Colonic mucosa (tissue), 4 donors: ENCODE measurements around the gene AGBL4. TPM values are rescaled to one million over a fixed set of nuclear protein-coding genes. Genes with fewer than 3 reads are reported as not detected.

Experiments used
- DNase-seq: peaks from one replicate; pipeline ENCODE4 v3.0.0-alpha.2; 2020
- H3K27ac ChIP-seq: fragments of 200-600 bp; one replicate; pipeline ENCODE4 v1.8.0; 2021
- H3K27me3 ChIP-seq: fragments of 200-600 bp; one replicate; pipeline ENCODE4 v1.8.0; 2021
- H3K36me3 ChIP-seq: fragments of 200-600 bp; one replicate; pipeline ENCODE4 v1.8.0; 2021
- H3K4me1 ChIP-seq: fragments of 200-600 bp; one replicate; pipeline ENCODE4 v1.8.0; 2021; ENCODE audit warnings: mild to moderate bottlenecking
- H3K4me3 ChIP-seq: fragments of 200-600 bp; one replicate; pipeline ENCODE4 v1.8.0; 2021
- H3K9ac ChIP-seq, 2 donors: one replicate each; pipeline ENCODE4 v1.7.0; 2013; ENCODE audit warnings: control low read depth in 2 of 2, low read depth in 2 of 2, low read length in 2 of 2
- H3K9me3 ChIP-seq: fragments of 200-600 bp; one replicate; pipeline ENCODE4 v1.8.0; 2021
- intact Hi-C: fragments of 100-400 bp; cut with DNase I; formaldehyde crosslinking; loops from one replicate; pipeline ENCODE4 v1.14.1; 2022
- total RNA-seq, 2 donors: library from RNA; stranded (reverse); fragmentation: NEBNext Ultra II Directional in 1 of 2; extraction: Animal tissue kit (Norgen Biotek cat#: 25700) in 1 of 2; gene quantifications; one replicate each; pipeline ENCODE4 v1.2.1, GENCODE V29; 2021
- TF ChIP-seq, protein P1 (sequence below): fragments of 200-600 bp; IDR thresholded peaks from one replicate; pipeline ENCODE4 v1.8.0; 2022; ENCODE audit warnings: antibody characterized with exemption, mild to moderate bottlenecking
- donor health status: healthy.
- donor health status: DM: no; HTN: no; CAD: no.
- donor health status: DM: no; HTN: no; CAD: no.

AGBL4 gene
- total RNA-seq, 2 donors from 2014 or later, result 0.24 to 0.30 TPM

DNA sequence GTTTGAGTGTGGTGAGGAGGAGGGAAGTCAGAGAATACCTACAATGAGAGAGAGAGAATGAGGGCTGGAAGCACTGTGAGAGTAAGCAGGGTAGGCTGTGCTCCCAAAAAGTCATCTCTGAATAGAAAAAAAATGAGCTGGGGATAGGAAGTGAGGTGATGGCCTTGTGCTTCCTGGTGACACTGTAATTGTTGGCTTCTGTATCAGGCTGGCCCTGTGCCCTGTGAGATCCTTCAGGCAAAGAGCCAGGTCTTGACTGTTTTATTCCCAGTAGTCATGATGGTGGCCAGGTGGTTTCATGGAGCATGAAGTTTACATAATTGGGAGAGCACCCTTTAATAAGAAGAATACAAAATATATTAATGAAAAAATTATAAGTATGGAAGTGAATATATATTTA lies 1531.4 kb downstream of the AGBL4 start:
- no peaks in the 10 kb centered on the region for H3K36me3 ChIP-seq

DNA sequence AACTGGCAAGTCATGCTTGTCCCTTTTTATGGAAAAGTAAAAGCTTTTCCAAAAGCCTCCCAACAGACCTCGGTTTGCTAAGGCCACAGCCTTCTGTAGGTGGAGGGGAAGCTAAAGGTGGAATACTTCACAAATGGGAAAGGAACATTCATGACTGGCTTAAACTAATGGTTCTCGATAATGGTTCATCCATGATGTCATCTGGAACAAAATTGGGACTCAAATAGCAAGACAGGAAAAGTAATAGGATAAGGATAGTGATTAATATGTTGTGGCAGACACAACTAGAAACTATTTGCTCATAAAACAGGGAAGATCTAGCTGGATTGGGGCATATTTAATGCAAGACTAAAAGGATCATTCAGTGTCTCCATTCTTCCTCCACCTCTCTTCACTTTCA lies 1535.0 kb downstream of the AGBL4 start:
- no peak overlapping the region for H3K9ac ChIP-seq
- no peaks in the 10 kb centered on the region for H3K36me3 ChIP-seq
- no peaks in the 10 kb centered on the region for H3K9me3 ChIP-seq
- H3K27ac ChIP-seq, result no peak overlapping the region
- H3K27me3 ChIP-seq, result no peaks in the 10 kb centered on the region
- TF ChIP-seq, protein P1, sequence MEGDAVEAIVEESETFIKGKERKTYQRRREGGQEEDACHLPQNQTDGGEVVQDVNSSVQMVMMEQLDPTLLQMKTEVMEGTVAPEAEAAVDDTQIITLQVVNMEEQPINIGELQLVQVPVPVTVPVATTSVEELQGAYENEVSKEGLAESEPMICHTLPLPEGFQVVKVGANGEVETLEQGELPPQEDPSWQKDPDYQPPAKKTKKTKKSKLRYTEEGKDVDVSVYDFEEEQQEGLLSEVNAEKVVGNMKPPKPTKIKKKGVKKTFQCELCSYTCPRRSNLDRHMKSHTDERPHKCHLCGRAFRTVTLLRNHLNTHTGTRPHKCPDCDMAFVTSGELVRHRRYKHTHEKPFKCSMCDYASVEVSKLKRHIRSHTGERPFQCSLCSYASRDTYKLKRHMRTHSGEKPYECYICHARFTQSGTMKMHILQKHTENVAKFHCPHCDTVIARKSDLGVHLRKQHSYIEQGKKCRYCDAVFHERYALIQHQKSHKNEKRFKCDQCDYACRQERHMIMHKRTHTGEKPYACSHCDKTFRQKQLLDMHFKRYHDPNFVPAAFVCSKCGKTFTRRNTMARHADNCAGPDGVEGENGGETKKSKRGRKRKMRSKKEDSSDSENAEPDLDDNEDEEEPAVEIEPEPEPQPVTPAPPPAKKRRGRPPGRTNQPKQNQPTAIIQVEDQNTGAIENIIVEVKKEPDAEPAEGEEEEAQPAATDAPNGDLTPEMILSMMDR, result no peak
- H3K4me1 ChIP-seq, result peaks cover 2% of the 10 kb centered on the region
- intact Hi-C loops, result no loop called here
- no peak for DNase-seq
- no peak overlapping the region for H3K4me3 ChIP-seq

More for the DNA sequence above, 1531.4 kb downstream of the AGBL4 start:
- H3K4me3 ChIP-seq, result no peak overlapping the region
- DNase-seq, result peak; percentile 70
- H3K27ac ChIP-seq, result no peak overlapping the region
- H3K9ac ChIP-seq, result no peak overlapping the region
- no peaks in the 10 kb centered on the region for H3K27me3 ChIP-seq
- intact Hi-C loops, result loop anchor here (10.0 kb wide), 1 partner anchor 138 kb away; no protein-coding TSS in a partner anchor
- H3K9me3 ChIP-seq, result no peaks in the 10 kb centered on the region
- H3K4me1 ChIP-seq, result peaks cover 4% of the 10 kb centered on the region
- TF ChIP-seq, protein P1, result no peak

Other genes with a start within 250 kb of the AGBL4 start
- 1 to 10 TPM in 1 of 2 donors, under 1 TPM in 1; 0.54 to 1.5 TPM for gene ELAVL4, start 85.0 kb upstream of the AGBL4 start, total RNA-seq